ENCODE results near the gene KCNK6.

DNA sequence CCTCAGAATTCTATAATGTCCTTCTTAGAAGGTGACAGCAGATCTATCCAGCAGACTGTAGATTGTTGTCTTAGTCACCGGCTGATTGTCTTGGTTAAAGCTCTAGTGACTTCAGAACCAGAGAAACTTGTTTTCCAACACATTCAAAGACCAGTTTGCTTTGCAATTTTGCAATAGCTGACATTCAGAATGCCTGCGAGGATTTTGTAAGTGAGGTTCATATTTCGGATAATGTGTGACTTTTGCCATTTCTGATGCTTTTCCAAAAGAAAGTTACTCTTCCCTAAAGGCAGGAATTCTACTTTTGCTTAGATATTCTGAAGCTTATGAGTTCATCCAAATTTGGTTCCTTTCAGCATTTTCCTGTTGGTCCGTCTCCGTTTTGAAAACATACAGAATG, 42.1 kb upstream of the KCNK6 start:
- TF ChIP-seq POLR2AphosphoS5 (IDR thresholded peaks at IDR 0.05; ENCODE audit: low read depth, low read length) (no peak), POLR2A (IDR thresholded peaks at IDR 0.05; ENCODE audit: low read depth, low read length) (no peak), TAF1 (IDR thresholded peaks at IDR 0.05; ENCODE audit: low read depth, low read length) (no peak), SPI1 (IDR thresholded peaks at IDR 0.05; ENCODE audit: low read depth, low read length) (no peak)

All from GM12891 (cell line).